ENCODE data around the gene ZMYND8. TPM values are rescaled to one million over a fixed set of nuclear protein-coding genes. Genes with fewer than 3 reads are reported as not detected.
"Not testable (repeated sequence)": the region's sequence is repeated elsewhere in the genome, so short reads cannot be mapped to it uniquely, and the experiment has no call there.

ZMYND8 gene
- total RNA-seq, 1 experiment from 2014 or later, result 50.7 TPM

- TF ChIP-seq SIN3A (IDR thresholded peaks at IDR 0.05; ENCODE audit: borderline replicate concordance, insufficient read depth, low read depth, low read length) (no peak), POLR2AphosphoS5 (IDR thresholded peaks at IDR 0.05; ENCODE audit: low read depth, low read length) (no peak), TCF7L2 (IDR thresholded peaks at IDR 0.05; ENCODE audit: low read depth, low read length) (no peak)
- TF ChIP-seq, protein P1, sequence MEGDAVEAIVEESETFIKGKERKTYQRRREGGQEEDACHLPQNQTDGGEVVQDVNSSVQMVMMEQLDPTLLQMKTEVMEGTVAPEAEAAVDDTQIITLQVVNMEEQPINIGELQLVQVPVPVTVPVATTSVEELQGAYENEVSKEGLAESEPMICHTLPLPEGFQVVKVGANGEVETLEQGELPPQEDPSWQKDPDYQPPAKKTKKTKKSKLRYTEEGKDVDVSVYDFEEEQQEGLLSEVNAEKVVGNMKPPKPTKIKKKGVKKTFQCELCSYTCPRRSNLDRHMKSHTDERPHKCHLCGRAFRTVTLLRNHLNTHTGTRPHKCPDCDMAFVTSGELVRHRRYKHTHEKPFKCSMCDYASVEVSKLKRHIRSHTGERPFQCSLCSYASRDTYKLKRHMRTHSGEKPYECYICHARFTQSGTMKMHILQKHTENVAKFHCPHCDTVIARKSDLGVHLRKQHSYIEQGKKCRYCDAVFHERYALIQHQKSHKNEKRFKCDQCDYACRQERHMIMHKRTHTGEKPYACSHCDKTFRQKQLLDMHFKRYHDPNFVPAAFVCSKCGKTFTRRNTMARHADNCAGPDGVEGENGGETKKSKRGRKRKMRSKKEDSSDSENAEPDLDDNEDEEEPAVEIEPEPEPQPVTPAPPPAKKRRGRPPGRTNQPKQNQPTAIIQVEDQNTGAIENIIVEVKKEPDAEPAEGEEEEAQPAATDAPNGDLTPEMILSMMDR (IDR thresholded peaks at IDR 0.05), result no peak
- TF ChIP-seq, protein P2, sequence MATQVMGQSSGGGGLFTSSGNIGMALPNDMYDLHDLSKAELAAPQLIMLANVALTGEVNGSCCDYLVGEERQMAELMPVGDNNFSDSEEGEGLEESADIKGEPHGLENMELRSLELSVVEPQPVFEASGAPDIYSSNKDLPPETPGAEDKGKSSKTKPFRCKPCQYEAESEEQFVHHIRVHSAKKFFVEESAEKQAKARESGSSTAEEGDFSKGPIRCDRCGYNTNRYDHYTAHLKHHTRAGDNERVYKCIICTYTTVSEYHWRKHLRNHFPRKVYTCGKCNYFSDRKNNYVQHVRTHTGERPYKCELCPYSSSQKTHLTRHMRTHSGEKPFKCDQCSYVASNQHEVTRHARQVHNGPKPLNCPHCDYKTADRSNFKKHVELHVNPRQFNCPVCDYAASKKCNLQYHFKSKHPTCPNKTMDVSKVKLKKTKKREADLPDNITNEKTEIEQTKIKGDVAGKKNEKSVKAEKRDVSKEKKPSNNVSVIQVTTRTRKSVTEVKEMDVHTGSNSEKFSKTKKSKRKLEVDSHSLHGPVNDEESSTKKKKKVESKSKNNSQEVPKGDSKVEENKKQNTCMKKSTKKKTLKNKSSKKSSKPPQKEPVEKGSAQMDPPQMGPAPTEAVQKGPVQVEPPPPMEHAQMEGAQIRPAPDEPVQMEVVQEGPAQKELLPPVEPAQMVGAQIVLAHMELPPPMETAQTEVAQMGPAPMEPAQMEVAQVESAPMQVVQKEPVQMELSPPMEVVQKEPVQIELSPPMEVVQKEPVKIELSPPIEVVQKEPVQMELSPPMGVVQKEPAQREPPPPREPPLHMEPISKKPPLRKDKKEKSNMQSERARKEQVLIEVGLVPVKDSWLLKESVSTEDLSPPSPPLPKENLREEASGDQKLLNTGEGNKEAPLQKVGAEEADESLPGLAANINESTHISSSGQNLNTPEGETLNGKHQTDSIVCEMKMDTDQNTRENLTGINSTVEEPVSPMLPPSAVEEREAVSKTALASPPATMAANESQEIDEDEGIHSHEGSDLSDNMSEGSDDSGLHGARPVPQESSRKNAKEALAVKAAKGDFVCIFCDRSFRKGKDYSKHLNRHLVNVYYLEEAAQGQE (IDR thresholded peaks at IDR 0.05; ENCODE audit: insufficient read depth in 1 of 2, low read depth in 2 of 2, low read length in 1 of 2), result no peak
- CTCF ChIA-PET, result no interaction called here
- Histone ChIP-seq H3K27me3 (ENCODE audit: control insufficient read depth, insufficient read depth, low read length) (no peaks in the 10 kb centered on the region), H3K4me1 (ENCODE audit: control insufficient read depth, insufficient read depth, low read length) (peaks cover 11% of the 10 kb centered on the region), H3K4me3 (ENCODE audit: low read depth in 2 of 2, low read length in 2 of 2) (no peak overlapping the region), H3K9me3 (ENCODE audit: control insufficient read depth, insufficient read depth, low read depth, low read length) (no peaks in the 10 kb centered on the region), H3K36me3 (ENCODE audit: control insufficient read depth, insufficient read depth, low read length) (no peaks in the 10 kb centered on the region), H3K27ac (ENCODE audit: low read length) (peak overlapping the region; percentile 52; the same call in 1 of the 2 replicates)
- in situ Hi-C loops (cut with HindIII; ENCODE audit: low pct_unique_long_range_greater_than_20kb, low sequenced_read_pairs) (no loop called here), intact Hi-C loops (cut with micrococcal nuclease; ENCODE audit: unreplicated experiment) (loop anchor here (10.0 kb wide), 2 partner anchors 75 to 235 kb away; no protein-coding TSS in a partner anchor)
- DNase-seq (ENCODE audit: low read depth, low spot score) (no peak), ATAC-seq (peak; percentile 76)
- no TSS peak for BruUV-seq (replicated peaks)
- POLR2A ChIA-PET, result no interaction called here
Measured at GRCh38 chr20:47389867-47390347, 33.4 kb upstream of the ZMYND8 start.

GRCh38 chr20:47385968-47386367 is 29.5 kb upstream of the ZMYND8 start:
- DNase-seq (ENCODE audit: low read depth, low spot score); H3K36me3 ChIP-seq (ENCODE audit: control insufficient read depth, insufficient read depth, low read length); in situ Hi-C loops (cut with HindIII; ENCODE audit: low pct_unique_long_range_greater_than_20kb, low sequenced_read_pairs); ATAC-seq; BruUV-seq (replicated peaks); H3K27me3 ChIP-seq (ENCODE audit: control insufficient read depth, insufficient read depth, low read length); H3K9me3 ChIP-seq (ENCODE audit: control insufficient read depth, insufficient read depth, low read depth, low read length); H3K4me3 ChIP-seq (ENCODE audit: low read depth in 2 of 2, low read length in 2 of 2): not testable (repeated sequence)
- peaks cover 21% of the 10 kb centered on the region for H3K4me1 ChIP-seq (ENCODE audit: control insufficient read depth, insufficient read depth, low read length)
- intact Hi-C loops (cut with micrococcal nuclease; ENCODE audit: unreplicated experiment), result loop anchor here (10.0 kb wide), 1 partner anchor 239 kb away; no protein-coding TSS in a partner anchor
- CTCF ChIA-PET, result interaction anchor here (0.7 kb wide), 1 partner anchor 112 kb away, joined by 3 read pairs; no protein-coding TSS in a partner anchor
- POLR2A ChIA-PET, result interaction anchor here (0.9 kb wide), 1 partner anchor 202 kb away, joined by 3 read pairs; no protein-coding TSS in a partner anchor
- H3K27ac ChIP-seq (ENCODE audit: low read length), result peak overlapping the region; percentile 5; the same call in 1 of the 2 replicates

GRCh38 chr20:47382746-47383415 is 26.4 kb upstream of the ZMYND8 start:
- ATAC-seq, result no peak

More at GRCh38 chr20:47382746-47383415, 26.4 kb upstream of the ZMYND8 start:
- CTCF ChIA-PET, result interaction anchor here (0.5 to 3.9 kb wide), 13 partner anchors 11 to 1997 kb away, joined by 3 to 97 read pairs (median 6); partner anchors contain the start of gene ZMYND8
- no peaks in the 10 kb centered on the region for H3K36me3 ChIP-seq (ENCODE audit: control insufficient read depth, insufficient read depth, low read length)
- H3K4me1 ChIP-seq (ENCODE audit: control insufficient read depth, insufficient read depth, low read length), result peaks cover 23% of the 10 kb centered on the region
- no peak for DNase-seq (ENCODE audit: low read depth, low spot score)
- H3K4me3 ChIP-seq (ENCODE audit: low read depth in 2 of 2, low read length in 2 of 2), result no peak overlapping the region
- peak overlapping the region; percentile 85 for H3K27ac ChIP-seq (ENCODE audit: low read length)
- TF ChIP-seq TCF7L2 (IDR thresholded peaks at IDR 0.05; ENCODE audit: low read depth, low read length) (no peak), POLR2AphosphoS5 (IDR thresholded peaks at IDR 0.05; ENCODE audit: low read depth, low read length) (no peak), SIN3A (IDR thresholded peaks at IDR 0.05; ENCODE audit: borderline replicate concordance, insufficient read depth, low read depth, low read length) (no peak)
- TF ChIP-seq, protein P2 (IDR thresholded peaks at IDR 0.05; ENCODE audit: insufficient read depth in 1 of 2, low read depth in 2 of 2, low read length in 1 of 2), result no peak
- TF ChIP-seq, protein P1 (IDR thresholded peaks at IDR 0.05), result no peak
- no peaks in the 10 kb centered on the region for H3K9me3 ChIP-seq (ENCODE audit: control insufficient read depth, insufficient read depth, low read depth, low read length)
- in situ Hi-C loops (cut with HindIII; ENCODE audit: low pct_unique_long_range_greater_than_20kb, low sequenced_read_pairs) (no loop called here), intact Hi-C loops (cut with micrococcal nuclease; ENCODE audit: unreplicated experiment) (loop anchor here (5.0 to 10.0 kb wide), 3 partner anchors 56 to 242 kb away; no protein-coding TSS in a partner anchor)
- POLR2A ChIA-PET, result interaction anchor here (0.6 to 1.3 kb wide), 4 partner anchors 24 to 110 kb away, joined by 3 to 5 read pairs (median 4); partner anchors contain the start of gene ZMYND8
- H3K27me3 ChIP-seq (ENCODE audit: control insufficient read depth, insufficient read depth, low read length), result no peaks in the 10 kb centered on the region
- BruUV-seq (replicated peaks), result no TSS peak

Measured in Panc1 (cell line).